Prostate gland (tissue), 2 donors: ENCODE measurements around the gene S100A13. TPM values are rescaled to one million over a fixed set of nuclear protein-coding genes. Genes with fewer than 3 reads are reported as not detected.

Experiments used
- DNase-seq: peaks from one replicate; pipeline ENCODE4 v3.0.0-alpha.2; 2019; ENCODE audit warnings: low spot score
- H3K27ac ChIP-seq, 2 donors: fragments of 200-600 bp; sonication (generic); 2 replicates each; pipeline ENCODE4 v1.5.1; 2017 to 2019
- H3K27me3 ChIP-seq: fragments of 200-600 bp; sonication (generic); replicated peaks from 2 replicates; pipeline ENCODE4 v1.5.1; 2019; ENCODE audit not compliant: insufficient read depth
- H3K36me3 ChIP-seq, 2 donors: fragments of 200-600 bp; sonication (generic); 1 replicate in 1 of 2; 2 replicates in 1 of 2; pipeline versions ENCODE4 v1.5.1 to v1.8.1; 2017 to 2019
- H3K4me1 ChIP-seq: fragments of 200-600 bp; sonication (generic); replicated peaks from 2 replicates; pipeline ENCODE4 v1.5.1; 2019
- H3K4me3 ChIP-seq, 2 donors: fragments of 200-600 bp; sonication (generic); 2 replicates each; pipeline ENCODE4 v1.5.1; 2017 to 2019
- H3K9me3 ChIP-seq: fragments of 200-600 bp; sonication (generic); 2 replicates; pipeline ENCODE4 v1.5.1; 2017
- CTCF ChIP-seq, 4 experiments: fragments of 200-600 bp in 2 of 4; fragments of 450-650 bp in 2 of 4; sonication (generic) in 2 of 4; IDR thresholded peaks; 1 replicate in 3 of 4; 2 replicates in 1 of 4; pipeline ENCODE4 v1.5.1; 2016 to 2019; ENCODE audit warnings: antibody characterized with exemption in 4 of 4, mild to moderate bottlenecking in 2 of 4, moderate library complexity in 2 of 4
- POLR2A ChIP-seq: fragments of 450-650 bp; IDR thresholded peaks from one replicate; pipeline ENCODE4 v1.6.1; 2016; ENCODE audit warnings: antibody characterized with exemption, mild to moderate bottlenecking
- POLR2AphosphoS5 ChIP-seq: sonication (generic); formaldehyde crosslinking; IDR thresholded peaks from one replicate; pipeline ENCODE4 v1.6.1; 2017; ENCODE audit warnings: antibody characterized with exemption
- WGBS: methylation state at CpG from one replicate; pipeline ENCODE4 v1.1.5; 2018; 5-methylcytosine and 5-hydroxymethylcytosine counted together
- intact Hi-C: fragments of 100-400 bp; cut with DNase I; formaldehyde crosslinking; loops from one replicate; pipeline ENCODE4 v1.14.2; 2022
- total RNA-seq, 2 donors: library from RNA; depleted of rRNA; stranded (reverse); fragments of >200 nt; gene quantifications; one replicate each; pipeline ENCODE4 v1.1.0, GENCODE V29; 2016

Gene S100A13
- total RNA-seq, 2 donors from 2014 or later = 53.3 to 96.5 TPM

- no peaks in the 10 kb centered on the region for H3K36me3 ChIP-seq
- H3K27ac ChIP-seq = no peak overlapping the region
- peaks cover 5% of the 10 kb centered on the region for H3K4me1 ChIP-seq
- 77% methylated on average over 7 of the region's 7 CpGs for WGBS
- no peak for TF ChIP-seq CTCF (IDR thresholded peaks at IDR 0.05)
- no peak for DNase-seq
- no peak overlapping the region for H3K4me3 ChIP-seq
- no peaks in the 10 kb centered on the region for H3K9me3 ChIP-seq
- H3K27me3 ChIP-seq = no peaks in the 10 kb centered on the region
- intact Hi-C loops = no loop called here
Measured at GRCh38 chr1:153623101-153623500, 4.2 kb downstream of the S100A13 start.

- DNase-seq = no peak
- Histone ChIP-seq H3K4me1 (no peaks in the 10 kb centered on the region), H3K27ac (no peak overlapping the region), H3K36me3 (no peaks in the 10 kb centered on the region), H3K9me3 (no peaks in the 10 kb centered on the region), H3K4me3 (no peak overlapping the region), H3K27me3 (no peaks in the 10 kb centered on the region)
- TF ChIP-seq POLR2AphosphoS5 = no peak
- TF ChIP-seq POLR2A = no peak
- no peak for TF ChIP-seq CTCF (IDR thresholded peaks at IDR 0.05)
- WGBS = 89% methylated on average over 6 of the region's 6 CpGs
- intact Hi-C loops = no loop called here
Measured at GRCh38 chr1:153619171-153619570, 8.1 kb downstream of the S100A13 start.

- 94% methylated on average over 6 of the region's 6 CpGs for WGBS
- H3K27ac ChIP-seq = no peak overlapping the region
- H3K4me3 ChIP-seq = no peak overlapping the region
- DNase-seq = no peak
- H3K9me3 ChIP-seq = no peaks in the 10 kb centered on the region
- H3K27me3 ChIP-seq = no peaks in the 10 kb centered on the region
- no peaks in the 10 kb centered on the region for H3K36me3 ChIP-seq
- peak in 1 of 4 experiments; percentile 40 for TF ChIP-seq CTCF (IDR thresholded peaks at IDR 0.05)
- no peak for TF ChIP-seq POLR2AphosphoS5
- intact Hi-C loops = no loop called here
- H3K4me1 ChIP-seq = no peaks in the 10 kb centered on the region
Measured at GRCh38 chr1:153617663-153618062, 9.6 kb downstream of the S100A13 start.

GRCh38 chr1:153616917-153617311, 10.4 kb downstream of the S100A13 start:
- no peak overlapping the region for H3K4me3 ChIP-seq
- H3K27me3 ChIP-seq = no peaks in the 10 kb centered on the region
- WGBS = 65% methylated on average over 5 of the region's 5 CpGs
- TF ChIP-seq POLR2AphosphoS5 (no peak), POLR2A (no peak), CTCF (IDR thresholded peaks at IDR 0.05) (no peak)
- peak overlapping the region in 1 of 2 donors; percentile 16 for H3K27ac ChIP-seq
- DNase-seq = no peak
- no peaks in the 10 kb centered on the region for H3K4me1 ChIP-seq
- no peaks in the 10 kb centered on the region for H3K36me3 ChIP-seq
- no peaks in the 10 kb centered on the region for H3K9me3 ChIP-seq
- intact Hi-C loops = no loop called here

GRCh38 chr1:153616144-153616916, 11.0 kb downstream of the S100A13 start, which contains the start of gene S100A14:
S100A14 (minus strand) TSS chr1:153616325; CDS start chr1:153615858, 467 bp downstream.
- TF ChIP-seq POLR2AphosphoS5 (peak; percentile 17), POLR2A (peak; percentile 37), CTCF (IDR thresholded peaks at IDR 0.05) (no peak)
- Histone ChIP-seq H3K27ac (peak within 1 kb of the TSS in 1 of 2 donors; percentile 16), H3K4me3 (no peak within 1 kb of the TSS), H3K36me3 (no peaks in the 10 kb centered on the region), H3K27me3 (no peaks in the 10 kb centered on the region), H3K4me1 (no peaks in the 10 kb centered on the region), H3K9me3 (no peaks in the 10 kb centered on the region)
- 56% methylated on average over 10 of the region's 10 CpGs for WGBS
- intact Hi-C loops = no loop called here
- DNase-seq = peak; percentile 60
